ENCODE results near the gene IQCE.
"Not testable (repeated sequence)": the region's sequence is repeated elsewhere in the genome, so short reads cannot be mapped to it uniquely, and the experiment has no call there.

Gene IQCE

GRCh38 chr7:2604608-2605174, 45.9 kb downstream of the IQCE start:
- DNase-seq: no peak

- no peak for DNase-seq
Measured at GRCh38 chr7:2605608-2606538, 47.1 kb downstream of the IQCE start.

- no peak for DNase-seq
Measured at GRCh38 chr7:2606539-2606936, 47.8 kb downstream of the IQCE start.

- DNase-seq: no peak
Measured at GRCh38 chr7:2607122-2607922, 48.5 kb downstream of the IQCE start.

- no peak for DNase-seq
Measured at GRCh38 chr7:2607923-2608904, 49.4 kb downstream of the IQCE start.

- DNase-seq: no peak
Measured at GRCh38 chr7:2608921-2609411, 50.2 kb downstream of the IQCE start.

- not testable (repeated sequence) for DNase-seq
Measured at GRCh38 chr7:2609646-2610045, 50.9 kb downstream of the IQCE start.

- no peak for DNase-seq
Measured at GRCh38 chr7:2610466-2610865, 51.7 kb downstream of the IQCE start.

- DNase-seq: no peak
Measured at GRCh38 chr7:2610898-2611297, 52.1 kb downstream of the IQCE start.

- no peak for DNase-seq
Measured at GRCh38 chr7:2611401-2611800, 52.6 kb downstream of the IQCE start.

- DNase-seq: peak in 1 of 2 experiments; percentile 17
Measured at GRCh38 chr7:2611922-2612321, 53.1 kb downstream of the IQCE start.

- no peak for DNase-seq
Measured at GRCh38 chr7:2612445-2613097, 53.8 kb downstream of the IQCE start.

- no peak for DNase-seq
Measured at GRCh38 chr7:2613098-2613930, 54.5 kb downstream of the IQCE start.

GRCh38 chr7:2613931-2614600, 55.3 kb downstream of the IQCE start:
- no peak for DNase-seq

- no peak for DNase-seq
Measured at GRCh38 chr7:2614631-2615330, 56.0 kb downstream of the IQCE start.

- DNase-seq: no peak
Measured at GRCh38 chr7:2616387-2617324, 57.9 kb downstream of the IQCE start.

- no peak for DNase-seq
Measured at GRCh38 chr7:2617325-2617905, 58.6 kb downstream of the IQCE start.

- DNase-seq: no peak
Measured at GRCh38 chr7:2619116-2619515, 60.3 kb downstream of the IQCE start.

Data from NCI-H524 (cell line).